GM21515 (cell line): ENCODE data around the gene CRIP1.

Experiments used
- ATAC-seq: cut with Tn5 transposase; IDR thresholded peaks from one replicate; pipeline ENCODE4 v1.9.1; 2021; ENCODE audit not compliant: unreplicated experiment

CRIP1 gene

GRCh38 chr14:105480199-105480746 lies 6.4 kb upstream of the CRIP1 start:
- ATAC-seq: no peak

DNA sequence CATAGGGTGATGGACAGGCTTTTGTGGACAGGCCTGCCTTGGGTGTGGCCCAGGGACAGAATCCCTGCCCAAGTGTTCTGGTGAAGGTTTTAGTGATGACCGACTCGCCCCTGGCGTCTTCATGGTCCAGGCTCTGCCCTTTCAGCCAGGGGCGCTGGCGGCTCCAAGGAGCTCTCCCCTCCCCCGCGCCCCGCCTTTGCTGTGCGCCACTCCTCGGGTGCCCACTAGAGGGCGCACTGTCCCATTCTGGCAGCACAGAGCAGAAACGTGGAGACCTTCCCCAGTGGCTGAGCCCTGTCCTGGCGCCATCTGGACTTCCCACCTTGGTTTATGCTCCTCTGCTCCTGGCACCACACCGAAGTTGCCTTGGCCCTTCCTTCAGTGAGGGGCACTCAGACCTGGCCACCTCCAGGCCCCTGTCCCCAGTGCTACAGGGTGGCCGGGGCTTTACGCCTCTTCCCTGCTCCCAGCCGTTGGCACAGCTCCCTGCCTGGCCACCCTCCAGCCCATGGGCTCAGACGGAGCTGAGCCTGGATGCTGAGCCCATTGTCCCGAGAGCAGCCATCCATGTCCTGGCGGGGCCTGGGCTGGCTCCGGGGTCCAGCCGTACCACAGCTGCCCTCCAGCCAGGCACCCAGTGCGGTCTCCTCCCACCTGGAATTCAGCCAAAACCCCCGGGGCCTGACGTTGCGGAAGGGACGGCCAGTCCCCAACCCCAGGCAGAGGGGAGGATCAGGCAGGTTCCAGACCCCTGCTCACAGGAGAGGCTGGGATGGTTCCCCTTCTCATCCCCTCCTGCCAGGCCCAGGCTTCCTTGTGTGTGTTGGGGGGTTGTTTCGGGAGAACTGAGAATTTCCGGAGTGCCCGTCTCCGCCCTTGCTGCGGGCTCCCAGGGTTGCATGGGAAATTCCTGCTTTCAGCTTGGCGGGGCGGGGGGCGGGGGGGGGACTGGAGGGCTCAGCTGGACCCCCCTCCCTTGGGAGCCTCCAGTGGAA lies 5.6 kb upstream of the CRIP1 start:
- peak; percentile 49 for ATAC-seq

DNA sequence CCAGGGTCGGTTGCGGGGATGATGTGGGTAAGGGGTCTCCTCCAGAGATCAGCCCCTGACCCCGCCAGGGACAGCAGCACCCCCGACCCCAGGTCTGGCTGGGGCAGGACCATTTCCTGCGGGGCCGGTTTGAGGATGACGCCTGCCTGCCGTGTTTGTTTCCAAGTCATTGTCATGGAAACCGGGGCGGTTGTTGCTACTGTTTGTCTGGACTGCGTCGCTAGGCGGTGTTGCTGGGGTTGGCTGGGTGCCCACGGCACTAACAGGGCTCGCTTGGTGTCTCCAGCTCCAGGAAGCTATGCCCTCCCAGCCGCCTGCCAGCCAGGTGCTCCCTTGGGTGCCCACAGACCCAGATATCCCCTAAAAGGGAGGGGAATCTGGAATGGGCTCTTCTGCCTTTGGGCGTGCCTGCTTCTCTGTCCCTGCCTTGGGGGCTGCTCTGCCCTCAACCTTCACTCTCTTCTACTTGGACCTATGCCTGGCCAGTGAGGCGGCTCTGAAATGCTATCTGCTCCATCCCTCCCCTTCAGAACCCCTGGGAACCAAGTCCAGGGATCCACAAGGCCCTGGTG lies 4.7 kb upstream of the CRIP1 start:
- peak; percentile 40 for ATAC-seq

- ATAC-seq: no peak
Measured at GRCh38 chr14:105482486-105483110, 4.1 kb upstream of the CRIP1 start.

DNA sequence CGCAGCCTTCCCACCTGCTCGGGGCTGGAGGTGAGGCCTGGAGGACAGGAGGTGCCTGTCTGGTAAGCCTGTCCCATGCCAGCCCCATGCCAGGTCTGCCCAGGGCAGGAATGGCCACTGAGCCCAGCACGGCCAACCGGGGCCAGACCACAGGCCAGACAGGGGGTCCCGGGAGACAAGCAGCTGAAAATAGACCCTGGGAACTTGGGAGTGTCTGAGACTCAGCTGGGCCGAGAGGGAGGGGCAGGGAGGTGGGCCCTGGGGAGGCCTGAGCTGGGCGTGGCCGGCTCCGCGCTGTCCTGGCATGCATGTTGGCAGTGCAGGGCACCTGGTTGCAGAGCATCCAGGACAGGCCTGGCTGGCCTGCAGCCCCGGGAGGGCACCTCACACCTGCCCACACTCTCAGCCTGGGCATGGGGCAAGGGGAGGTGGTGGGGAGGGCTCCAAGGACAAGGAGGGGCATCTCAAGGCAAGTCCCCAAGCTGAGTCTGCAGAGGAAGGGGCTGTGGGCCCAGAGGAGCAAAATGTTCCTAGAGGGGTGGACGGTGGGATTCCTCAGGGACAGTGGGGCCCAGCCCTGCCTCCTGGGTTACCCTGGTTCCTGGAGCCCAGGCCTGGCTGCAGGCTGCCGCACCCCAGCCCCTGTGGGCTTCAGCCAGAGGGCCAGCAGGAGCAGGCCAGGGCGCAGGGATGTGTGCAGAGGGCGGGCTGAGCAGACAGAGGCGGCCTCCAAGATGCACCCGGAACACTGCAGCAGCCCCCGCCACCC lies 3.2 kb upstream of the CRIP1 start:
- ATAC-seq: no peak

- ATAC-seq: no peak
Measured at GRCh38 chr14:105484069-105484996, 2.4 kb upstream of the CRIP1 start.

- no peak for ATAC-seq
Measured at GRCh38 chr14:105484997-105485393, 1.7 kb upstream of the CRIP1 start.

- no peak for ATAC-seq
Measured at GRCh38 chr14:105485739-105486162, 935 bp upstream of the CRIP1 start.

DNA sequence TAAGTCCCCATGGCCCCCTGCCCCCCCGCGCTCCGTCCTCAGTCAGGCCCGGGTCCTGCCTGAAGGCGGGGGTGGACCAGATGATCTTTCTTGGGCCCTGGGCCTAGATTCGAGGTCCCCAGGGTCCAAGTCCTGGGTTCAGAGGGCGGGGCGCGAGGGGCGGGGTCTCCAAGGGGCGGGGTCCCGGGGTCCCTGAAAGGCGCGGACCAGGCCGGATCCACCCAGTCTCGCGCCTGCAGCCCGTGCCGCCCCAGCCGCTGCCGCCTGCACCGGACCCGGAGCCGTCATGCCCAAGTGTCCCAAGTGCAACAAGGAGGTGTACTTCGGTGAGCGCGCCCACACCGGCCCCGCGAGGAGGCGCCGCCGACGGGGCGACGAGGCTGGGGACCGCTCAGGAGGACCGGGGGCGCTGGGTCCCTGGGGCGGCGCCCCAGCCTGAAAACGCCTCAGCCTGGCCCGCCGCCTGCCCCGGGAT lies 325 bp downstream of the CRIP1 start:
- ATAC-seq: no peak

GRCh38 chr14:105487449-105487985 lies 831 bp downstream of the CRIP1 start:
- no peak for ATAC-seq

DNA sequence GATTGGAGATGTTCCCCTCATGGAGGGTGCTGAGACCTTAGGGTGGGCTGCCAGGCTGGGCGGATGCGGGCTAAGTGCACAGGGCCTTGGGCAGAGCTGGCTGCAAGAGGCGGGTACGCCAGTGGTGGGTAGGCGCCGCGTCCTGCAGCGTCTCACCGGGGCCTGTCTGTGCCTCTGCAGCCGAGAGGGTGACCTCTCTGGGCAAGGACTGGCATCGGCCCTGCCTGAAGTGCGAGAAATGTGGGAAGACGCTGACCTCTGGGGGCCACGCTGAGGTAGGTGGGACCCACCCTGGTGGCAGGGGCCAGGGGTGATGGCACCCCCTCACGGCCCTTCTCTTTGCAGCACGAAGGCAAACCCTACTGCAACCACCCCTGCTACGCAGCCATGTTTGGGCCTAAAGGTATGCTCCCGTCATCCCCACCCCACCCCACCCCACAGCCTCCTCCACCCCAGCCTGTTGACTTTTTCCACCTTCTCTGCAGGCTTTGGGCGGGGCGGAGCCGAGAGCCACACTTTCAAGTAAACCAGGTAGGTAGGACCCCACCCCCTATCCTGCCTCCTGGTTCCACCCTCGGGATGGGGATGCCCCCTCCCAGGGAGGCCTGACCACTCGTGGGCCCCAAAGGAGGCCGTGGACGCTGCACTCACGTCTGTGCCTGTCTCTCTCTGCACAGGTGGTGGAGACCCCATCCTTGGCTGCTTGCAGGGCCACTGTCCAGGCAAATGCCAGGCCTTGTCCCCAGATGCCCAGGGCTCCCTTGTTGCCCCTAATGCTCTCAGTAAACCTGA lies 1.5 kb downstream of the CRIP1 start:
- no peak for ATAC-seq

DNA sequence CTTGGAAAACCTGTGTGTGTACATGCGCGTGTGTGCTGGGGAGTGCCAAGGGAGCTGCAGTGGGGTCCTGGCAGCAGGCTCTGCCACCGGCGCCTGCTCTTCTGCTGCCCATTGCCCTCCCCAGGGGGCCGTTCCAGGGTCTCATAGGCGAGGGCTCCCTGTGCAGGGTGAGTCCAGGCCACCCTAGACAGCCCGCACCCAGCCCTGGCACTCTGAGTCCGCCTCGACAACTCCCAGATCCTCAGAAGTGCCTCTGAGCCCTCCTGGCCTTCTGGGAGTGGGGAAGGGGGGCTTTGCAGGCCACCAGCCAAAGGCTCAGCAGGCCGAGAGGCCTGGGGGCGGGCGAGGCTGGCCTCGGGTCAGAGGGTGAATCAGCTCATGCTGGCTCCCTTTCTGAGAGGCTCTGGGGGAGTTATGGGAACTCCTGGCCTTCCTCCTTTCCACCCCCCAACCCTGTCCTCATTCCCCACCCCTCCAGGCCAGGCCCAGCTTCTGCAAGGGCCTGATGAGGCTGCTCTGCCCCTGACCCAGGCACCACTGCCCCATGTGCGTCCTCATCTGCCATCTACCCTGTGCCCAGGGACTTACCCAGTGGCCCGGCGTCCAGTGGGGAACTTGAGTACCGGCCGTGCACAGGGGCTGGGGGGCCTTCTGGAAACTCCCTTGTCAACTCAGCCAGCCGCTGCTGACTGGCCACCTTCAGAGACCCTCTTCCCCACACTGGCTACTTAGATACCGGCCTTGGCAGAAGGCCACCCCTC lies 2.3 kb downstream of the CRIP1 start:
- no peak for ATAC-seq

GRCh38 chr14:105489542-105490266 lies 3.0 kb downstream of the CRIP1 start:
- ATAC-seq: no peak

GRCh38 chr14:105490267-105490571 lies 3.5 kb downstream of the CRIP1 start:
- no peak for ATAC-seq

DNA sequence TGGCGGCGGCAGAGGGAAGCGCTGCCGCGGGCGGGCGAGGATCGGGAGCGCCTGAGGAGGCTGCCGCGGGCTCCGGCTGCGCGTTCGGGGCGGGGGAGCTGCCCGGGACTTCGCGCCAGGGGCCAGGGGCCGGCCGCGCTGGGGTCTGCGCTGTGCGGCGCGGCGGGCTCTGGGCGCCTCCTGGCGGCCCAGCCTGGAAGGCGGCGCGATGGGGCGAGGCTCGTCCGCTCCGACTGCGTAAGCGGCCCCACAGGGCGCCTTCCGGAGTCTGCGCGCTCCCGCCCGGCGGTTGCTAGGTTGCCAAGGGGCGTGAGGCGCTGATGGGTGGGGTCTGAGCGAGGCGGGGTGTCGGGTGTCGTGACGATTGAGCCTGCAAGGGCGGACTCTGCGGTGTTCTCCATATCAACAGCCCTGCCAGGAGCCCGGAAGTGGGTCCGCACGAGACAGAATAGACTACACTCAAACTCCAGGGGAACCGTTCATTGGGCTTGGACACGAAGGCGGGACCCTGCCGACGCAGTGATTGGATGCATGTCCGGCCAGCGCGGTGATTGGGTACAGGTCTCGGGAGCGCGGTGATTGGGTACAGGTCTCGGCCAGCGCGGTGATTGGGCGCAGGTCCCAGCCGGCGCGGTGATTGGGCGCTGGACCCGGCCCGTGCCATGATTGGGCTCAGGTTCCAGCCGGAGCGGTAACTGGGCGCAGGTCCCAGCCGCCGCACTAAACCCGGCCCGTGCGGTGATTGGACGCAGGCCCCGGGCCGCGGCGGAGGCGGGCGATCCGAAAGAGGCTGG lies 4.1 kb downstream of the CRIP1 start, which contains the start of gene TEDC1:
TSS of gene TEDC1 (plus strand) at position 675 of the 794 bp plus-strand sequence. CDS start 130 bp downstream, outside the sequence.
- ATAC-seq: peak; percentile 65

DNA sequence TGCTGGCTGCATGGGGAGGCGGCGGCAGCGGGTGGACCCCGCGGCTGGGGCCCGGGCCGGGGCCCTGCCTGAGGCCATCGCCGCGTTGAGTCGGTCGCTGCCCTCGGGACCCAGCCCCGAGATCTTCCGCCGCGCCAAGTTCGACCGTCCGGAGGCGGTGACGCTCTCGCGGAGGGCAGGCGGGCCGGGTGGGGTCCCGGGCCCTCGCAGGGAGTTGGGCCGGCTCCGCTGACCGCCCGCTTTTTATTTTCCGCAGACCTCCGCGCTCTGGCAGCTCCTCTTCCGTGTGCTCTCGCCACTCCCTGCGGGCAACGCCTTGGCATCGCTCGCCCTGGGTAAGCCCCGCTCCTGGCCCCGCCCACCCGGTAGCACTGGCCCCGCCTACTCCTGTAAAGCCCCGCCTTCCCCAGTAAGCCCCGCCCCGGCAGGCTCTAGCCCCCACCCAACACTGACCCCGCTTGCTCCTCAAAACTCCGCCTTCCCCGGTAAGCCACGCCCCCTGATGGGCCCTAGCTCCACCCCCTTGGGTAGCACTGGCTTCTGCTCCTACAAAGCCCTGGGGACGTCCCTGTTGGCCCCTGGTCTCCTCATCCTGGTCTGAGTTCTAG lies 4.8 kb downstream of the CRIP1 start:
- no peak for ATAC-seq
